Muscle layer of duodenum (tissue), 2 donors: ENCODE measurements around the gene FNIP2.
"Not testable (repeated sequence)": the region's sequence is repeated elsewhere in the genome, so short reads cannot be mapped to it uniquely, and the experiment has no call there.

Experiments
- H3K27ac ChIP-seq: one replicate; pipeline ENCODE4 v1.7.0; 2013; ENCODE audit warnings: mild to moderate bottlenecking, low read length
- H3K27me3 ChIP-seq: one replicate; pipeline ENCODE4 v1.7.0; 2013; ENCODE audit warnings: low read depth, mild to moderate bottlenecking, control low read depth, low read length
- H3K36me3 ChIP-seq, 2 donors: one replicate each; pipeline ENCODE4 v1.7.0; 2013; ENCODE audit warnings: low read length in 2 of 2, control low read depth in 1 of 2, mild to moderate bottlenecking in 1 of 2; ENCODE audit not compliant: insufficient read depth in 2 of 2, control insufficient read depth in 1 of 2
- H3K4me1 ChIP-seq, 2 donors: one replicate each; pipeline ENCODE4 v1.7.0; 2013; ENCODE audit warnings: low read length in 2 of 2, mild to moderate bottlenecking in 2 of 2, control low read depth in 1 of 2, moderate library complexity in 1 of 2; ENCODE audit not compliant: insufficient read depth in 2 of 2, control insufficient read depth in 1 of 2
- H3K4me3 ChIP-seq, 2 donors: one replicate each; pipeline ENCODE4 v1.7.0; 2013; ENCODE audit warnings: low read length in 2 of 2, low read depth in 1 of 2, mild to moderate bottlenecking in 1 of 2
- H3K9me3 ChIP-seq, 2 donors: one replicate each; pipeline ENCODE4 v1.7.0; 2013; ENCODE audit warnings: low read length in 2 of 2, control low read depth in 1 of 2, mild to moderate bottlenecking in 1 of 2; ENCODE audit not compliant: control insufficient read depth in 1 of 2
- donor health status: healthy.

The FNIP2 gene

DNA sequence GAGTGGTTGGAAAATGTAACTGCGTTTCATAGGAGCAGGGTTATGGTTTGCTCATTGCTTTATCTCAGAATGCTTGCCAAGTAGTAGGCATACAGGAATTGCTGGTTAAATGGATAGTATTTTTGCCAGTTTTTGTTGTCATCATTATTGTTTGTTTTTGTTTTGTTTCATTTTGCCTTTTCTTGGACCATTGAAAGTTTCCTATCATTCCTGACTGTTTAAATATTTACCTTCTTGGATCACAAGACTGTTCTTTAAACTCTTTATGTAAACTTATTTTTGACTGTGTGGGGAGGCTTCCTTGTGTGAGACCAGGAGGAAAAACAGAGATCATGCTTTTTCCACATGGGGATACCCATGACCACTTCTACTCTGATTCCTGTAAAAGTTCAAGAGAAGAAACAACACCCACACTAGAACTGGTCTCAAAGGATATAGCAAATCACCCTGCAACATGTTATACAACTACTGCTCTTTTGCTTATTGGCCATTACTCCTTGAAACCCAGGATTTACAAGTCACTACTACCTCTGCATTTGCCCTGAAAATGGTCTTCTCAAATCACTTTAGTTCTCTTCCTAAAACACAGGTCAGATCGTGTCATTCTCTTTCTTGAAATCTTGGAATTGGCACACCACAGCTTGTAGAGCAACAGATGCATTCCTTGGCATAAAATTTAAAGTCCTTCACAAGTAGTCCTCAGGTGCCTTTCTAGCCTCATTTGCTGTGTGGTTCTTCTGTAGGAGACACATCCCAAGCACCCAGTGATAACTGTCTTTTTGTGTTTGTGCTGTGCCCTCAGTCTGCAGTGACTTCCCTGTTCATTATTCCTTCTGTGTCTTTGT lies 51.3 kb downstream of the FNIP2 start:
- H3K36me3 ChIP-seq: no peaks in the 10 kb centered on the region
- H3K9me3 ChIP-seq: no peaks in the 10 kb centered on the region
- H3K4me3 ChIP-seq: no peak overlapping the region
- H3K27ac ChIP-seq: peak overlapping the region; percentile 4
- H3K4me1 ChIP-seq: peaks cover 10 to 33% of the 10 kb centered on the region in 2 donors
- no peaks in the 10 kb centered on the region for H3K27me3 ChIP-seq

DNA sequence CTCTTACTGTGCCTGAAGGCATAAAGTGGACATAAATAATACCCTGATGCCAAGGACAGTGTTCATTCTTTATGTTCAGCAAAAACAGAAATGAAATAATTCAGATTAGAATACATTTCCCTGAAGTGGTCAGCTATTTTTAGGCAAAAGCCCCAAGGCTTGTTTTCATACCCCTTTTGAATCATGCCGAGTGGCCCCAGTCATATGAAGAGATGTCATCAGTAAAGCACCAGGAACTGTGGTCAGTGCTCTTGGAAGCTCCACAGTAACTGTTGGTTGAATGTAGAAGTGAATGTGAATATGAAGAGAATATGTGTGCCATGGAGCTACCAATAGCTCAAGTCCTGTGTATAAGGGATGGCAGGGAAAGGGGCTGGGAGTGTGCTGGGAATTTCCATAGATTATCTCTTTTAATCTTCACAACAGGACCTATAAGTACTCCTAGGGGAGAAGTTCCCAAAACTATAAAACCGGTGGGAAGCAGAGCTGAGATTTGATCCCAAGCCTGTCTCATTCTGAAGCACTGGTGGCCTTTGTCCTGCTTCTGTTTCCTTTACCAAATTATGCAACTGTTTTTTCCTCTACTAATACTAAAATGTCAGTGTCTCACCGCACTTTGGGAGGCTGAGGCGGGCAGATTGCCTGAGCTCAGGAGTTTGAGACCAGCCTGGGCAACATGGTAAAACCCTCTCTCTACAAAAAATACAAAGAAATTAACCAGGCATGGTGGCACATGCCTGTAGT lies 52.6 kb downstream of the FNIP2 start:
- Histone ChIP-seq H3K36me3 (no peaks in the 10 kb centered on the region), H3K4me1 (peaks cover 22 to 40% of the 10 kb centered on the region in 2 donors), H3K27me3 (no peaks in the 10 kb centered on the region), H3K27ac (peak overlapping the region; percentile 21), H3K9me3 (no peaks in the 10 kb centered on the region), H3K4me3 (no peak overlapping the region)

DNA sequence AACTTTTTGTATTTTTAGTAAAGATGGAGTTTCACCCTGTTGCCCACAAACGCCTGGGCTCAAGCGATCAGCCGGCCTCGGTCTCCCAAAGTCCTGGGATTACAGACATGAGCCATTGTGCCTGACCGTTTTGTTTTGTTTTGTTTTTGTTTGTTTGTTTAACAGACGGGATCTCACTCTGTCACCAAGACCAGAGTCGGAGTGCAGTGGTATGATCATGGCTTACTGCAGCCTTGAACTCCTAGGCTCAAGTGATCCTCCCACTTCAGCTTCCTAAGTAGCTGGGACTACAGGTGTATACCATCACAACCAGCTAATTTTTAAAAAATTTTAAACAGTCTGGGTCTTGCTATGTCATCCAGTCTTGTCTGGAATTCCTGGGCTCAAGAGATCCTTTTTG lies 53.5 kb downstream of the FNIP2 start:
- H3K27me3 ChIP-seq: no peaks in the 10 kb centered on the region
- no peaks in the 10 kb centered on the region for H3K9me3 ChIP-seq
- peaks cover 24 to 48% of the 10 kb centered on the region in 2 donors for H3K4me1 ChIP-seq
- no peak overlapping the region for H3K4me3 ChIP-seq
- H3K36me3 ChIP-seq: no peaks in the 10 kb centered on the region
- H3K27ac ChIP-seq: no peak overlapping the region

DNA sequence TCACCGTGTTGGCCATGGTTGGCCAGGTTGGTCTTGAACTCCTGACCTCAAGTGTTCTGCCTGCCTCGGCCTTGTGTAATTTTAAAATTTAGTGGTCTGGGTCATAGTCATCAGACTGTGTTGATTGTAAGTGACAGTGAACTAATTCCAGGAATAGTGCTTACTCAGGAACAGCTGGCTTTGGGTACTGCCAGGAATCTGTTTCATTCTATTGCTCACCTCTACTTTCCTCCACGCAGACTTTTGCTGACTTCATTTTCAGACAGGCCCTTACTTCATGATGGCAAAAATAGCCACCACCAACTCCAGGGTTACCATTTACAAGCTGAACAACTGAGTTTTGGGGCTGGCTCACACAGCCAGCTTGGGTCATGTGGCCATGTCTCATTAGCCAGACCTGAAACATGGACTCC lies 54.6 kb downstream of the FNIP2 start:
- Histone ChIP-seq H3K4me1 (peaks cover 20 to 48% of the 10 kb centered on the region in 2 donors), H3K36me3 (no peaks in the 10 kb centered on the region), H3K27me3 (no peaks in the 10 kb centered on the region), H3K27ac (no peak overlapping the region), H3K9me3 (no peaks in the 10 kb centered on the region), H3K4me3 (no peak overlapping the region)

DNA sequence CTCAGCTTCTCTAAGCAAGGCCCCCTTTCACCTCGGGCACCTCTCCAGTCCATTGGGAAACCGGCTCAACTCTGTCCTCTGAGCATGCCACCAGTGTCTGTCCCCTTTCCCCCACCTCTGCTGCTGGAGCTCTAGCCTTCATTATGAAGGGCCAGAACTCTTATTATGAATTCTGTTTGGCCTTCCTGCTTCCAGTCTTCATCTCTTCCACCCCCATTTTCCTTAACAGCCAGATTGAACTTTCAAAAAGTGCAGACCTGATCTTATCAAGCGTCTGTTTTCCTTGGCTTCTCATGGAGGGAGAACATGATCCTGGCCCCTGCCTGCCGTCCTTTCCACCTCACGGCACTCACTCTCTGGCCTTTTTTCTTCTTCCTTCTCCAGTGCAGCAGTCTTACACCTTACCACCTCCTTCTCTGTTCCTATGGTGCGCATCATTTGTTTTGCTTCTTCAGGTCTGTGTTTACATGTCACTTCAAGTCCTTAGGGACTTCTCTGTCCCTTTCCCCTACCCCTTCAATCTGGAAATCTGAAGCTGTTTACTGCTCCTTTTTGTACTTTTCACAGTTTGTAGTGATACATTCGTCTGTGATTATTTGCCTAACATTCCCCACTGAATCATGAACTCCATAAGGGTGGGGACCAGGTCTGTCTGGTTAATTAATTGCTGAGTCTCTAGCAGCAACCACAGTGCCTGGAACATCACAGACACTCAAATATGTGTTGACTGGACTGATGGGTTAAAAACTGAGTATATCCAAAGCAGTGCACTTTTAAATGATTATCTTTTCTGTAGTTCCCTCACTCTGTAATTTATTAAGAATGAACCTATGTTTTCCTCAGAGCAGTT lies 55.8 kb downstream of the FNIP2 start:
- H3K4me1 ChIP-seq: peaks cover 16 to 38% of the 10 kb centered on the region in 2 donors
- H3K27me3 ChIP-seq: no peaks in the 10 kb centered on the region
- no peaks in the 10 kb centered on the region for H3K9me3 ChIP-seq
- H3K4me3 ChIP-seq: peak overlapping the region in 1 of 2 donors; percentile 22
- peaks cover 5 to 9% of the 10 kb centered on the region in 2 donors for H3K36me3 ChIP-seq
- peak overlapping the region; percentile 48 for H3K27ac ChIP-seq

DNA sequence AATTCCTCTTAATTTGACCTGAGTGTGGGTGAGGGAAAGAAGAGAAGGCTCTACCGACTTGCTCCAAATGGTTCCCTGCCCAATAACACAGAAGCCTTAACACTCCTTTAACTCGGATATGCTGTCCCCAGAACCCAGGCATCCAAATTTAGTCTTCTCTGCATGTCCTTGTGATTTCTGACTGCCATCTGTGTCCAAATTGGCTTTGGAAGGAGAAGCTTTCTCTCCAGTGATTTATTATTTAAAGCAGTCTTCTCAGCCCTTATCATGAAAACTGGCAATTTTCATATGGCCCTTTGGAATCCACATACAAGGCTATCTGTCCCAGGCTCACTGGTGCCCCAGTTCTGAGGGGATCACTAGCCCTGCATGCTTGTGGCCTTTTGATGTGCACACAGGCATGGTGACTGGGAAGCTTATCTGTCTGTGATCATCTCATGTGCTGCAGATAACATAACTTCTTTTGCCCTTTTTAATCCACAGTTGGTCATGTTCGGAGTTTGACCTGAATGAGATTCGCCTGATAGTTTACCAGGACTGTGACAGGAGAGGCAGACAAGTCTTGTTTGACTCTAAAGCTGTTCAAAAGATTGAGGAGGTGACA lies 56.7 kb downstream of the FNIP2 start:
- Histone ChIP-seq H3K4me1 (peaks cover 16 to 32% of the 10 kb centered on the region in 2 donors), H3K4me3 (no peak overlapping the region), H3K27ac (no peak overlapping the region)

DNA sequence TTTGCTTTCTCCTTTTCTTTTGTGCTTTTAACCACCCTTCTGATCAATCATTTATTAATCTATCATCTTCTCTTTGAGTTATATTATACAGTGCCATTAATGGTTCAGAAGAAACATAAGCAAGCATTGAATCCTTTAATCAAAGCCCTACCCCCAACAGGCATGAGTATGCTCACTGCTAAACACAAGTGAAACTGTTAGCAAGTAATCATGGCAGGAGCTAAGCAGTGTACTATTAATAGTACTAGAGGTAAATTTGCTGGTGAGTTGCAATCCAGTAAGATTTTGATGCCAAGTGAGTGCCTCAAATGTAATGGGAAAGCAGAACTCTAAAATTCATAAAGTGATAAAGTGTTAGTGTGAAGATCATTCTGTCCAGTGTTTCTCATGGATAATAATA lies 57.2 kb downstream of the FNIP2 start:
- Histone ChIP-seq H3K27ac (no peak overlapping the region), H3K4me3 (no peak overlapping the region), H3K36me3 (peaks cover 5 to 12% of the 10 kb centered on the region in 2 donors), H3K27me3 (no peaks in the 10 kb centered on the region), H3K9me3 (no peaks in the 10 kb centered on the region), H3K4me1 (peaks cover 16 to 30% of the 10 kb centered on the region in 2 donors)

More for the DNA sequence above, 56.7 kb downstream of the FNIP2 start:
- H3K36me3 ChIP-seq: peaks cover 5 to 12% of the 10 kb centered on the region in 2 donors
- H3K9me3 ChIP-seq: no peaks in the 10 kb centered on the region
- H3K27me3 ChIP-seq: no peaks in the 10 kb centered on the region

DNA sequence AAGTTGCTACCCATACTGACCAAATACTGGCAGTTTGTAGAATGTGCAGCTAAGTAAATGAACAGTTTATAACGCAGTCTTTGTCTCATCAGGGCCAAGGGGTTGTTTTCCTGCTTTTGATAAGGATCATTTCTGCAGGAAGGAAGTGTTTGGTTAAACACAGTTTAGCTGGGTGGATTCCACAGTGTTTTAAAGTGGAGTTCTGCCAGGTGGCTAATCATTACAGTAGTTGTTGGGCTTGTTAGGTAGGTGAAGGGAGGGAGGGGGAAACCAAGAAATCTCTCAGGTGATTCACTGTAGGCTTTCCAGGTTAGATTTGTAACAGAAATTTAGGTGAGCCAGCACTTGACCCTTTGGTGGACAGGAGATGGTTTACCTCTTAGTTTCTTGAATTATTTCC lies 58.1 kb downstream of the FNIP2 start:
- Histone ChIP-seq H3K27ac (peak overlapping the region; percentile 28), H3K36me3 (peaks cover 8 to 14% of the 10 kb centered on the region in 2 donors), H3K27me3 (no peaks in the 10 kb centered on the region), H3K9me3 (no peaks in the 10 kb centered on the region), H3K4me1 (peaks cover 16 to 25% of the 10 kb centered on the region in 2 donors), H3K4me3 (no peak overlapping the region)

DNA sequence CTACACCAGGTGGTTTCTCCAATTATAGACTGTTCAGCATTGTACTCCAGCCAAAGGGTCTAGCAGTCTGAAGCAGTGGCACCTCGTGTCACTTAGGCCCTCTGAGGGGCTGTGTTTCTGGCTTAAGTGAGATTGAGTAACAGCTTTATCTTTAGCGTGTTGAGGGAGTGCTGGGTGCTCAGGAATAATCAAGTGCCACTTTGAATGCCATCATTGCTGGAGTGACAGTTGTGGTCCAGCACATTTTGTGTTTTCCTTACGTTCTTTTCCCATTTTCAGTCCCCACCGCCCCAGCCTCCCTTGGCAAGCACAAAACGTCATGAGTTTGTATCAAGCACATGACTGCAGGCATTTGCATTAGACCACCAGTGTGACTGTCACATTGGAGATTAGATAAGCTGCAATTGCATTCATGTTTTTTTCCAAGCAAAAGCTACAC lies 58.7 kb downstream of the FNIP2 start:
- no peaks in the 10 kb centered on the region for H3K9me3 ChIP-seq
- H3K4me1 ChIP-seq: peaks cover 16 to 25% of the 10 kb centered on the region in 2 donors
- peaks cover 10 to 21% of the 10 kb centered on the region in 2 donors for H3K36me3 ChIP-seq
- H3K27ac ChIP-seq: peak overlapping the region; percentile 28
- H3K27me3 ChIP-seq: no peaks in the 10 kb centered on the region
- H3K4me3 ChIP-seq: no peak overlapping the region

DNA sequence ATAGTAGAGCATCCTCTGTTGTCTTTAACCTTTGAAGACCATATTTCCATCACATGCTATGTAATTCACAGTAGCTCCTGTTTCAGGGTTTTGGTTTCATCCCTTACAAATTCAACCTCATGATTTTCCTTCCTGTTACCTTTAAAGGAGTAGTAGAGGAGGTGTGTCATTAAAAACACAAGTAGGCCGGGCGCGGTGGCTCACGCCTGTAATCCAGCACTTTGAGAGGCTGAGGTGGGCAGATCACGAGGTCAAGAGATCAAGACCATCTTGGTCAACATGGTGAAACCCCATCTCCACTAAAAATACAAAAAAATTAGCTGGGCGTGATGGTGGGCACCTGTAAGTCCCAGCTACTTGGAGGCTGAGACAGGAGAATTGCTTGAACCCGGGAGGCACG lies 59.3 kb downstream of the FNIP2 start:
- not testable (repeated sequence) for H3K27me3 ChIP-seq, H3K4me3 ChIP-seq, H3K9me3 ChIP-seq, H3K27ac ChIP-seq
- Histone ChIP-seq H3K4me1 (peaks cover 16 to 25% of the 10 kb centered on the region in 2 donors), H3K36me3 (peaks cover 10 to 26% of the 10 kb centered on the region in 2 donors)
